TTC549 (cell line): ENCODE results near the gene CCDC85C.

ENCODE experiments used
- FAIRE-seq: peaks from 2 replicates; lab custom pipeline; 2012; peaks lifted over from hg19 to GRCh38; lab: Jason Lieb, UNC

Gene CCDC85C

DNA sequence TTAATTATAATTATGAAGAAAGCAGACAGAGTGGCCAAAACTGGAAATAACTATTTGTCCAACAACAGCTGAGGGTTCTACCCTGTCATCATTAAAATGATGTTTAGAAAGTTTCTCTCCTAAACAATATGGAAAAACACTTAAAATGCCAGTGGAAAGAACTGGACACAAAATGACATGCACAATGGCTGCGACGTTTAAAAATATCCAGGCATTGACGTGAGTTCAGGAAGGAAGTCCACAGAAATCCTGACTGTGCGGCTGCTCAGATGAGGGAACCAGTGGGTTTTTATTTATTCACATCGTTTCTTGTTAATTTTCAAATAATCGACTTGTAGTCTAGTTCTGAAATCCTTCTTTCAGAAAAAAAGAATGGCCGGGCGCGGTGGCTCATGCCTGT is 64.5 kb downstream of the CCDC85C start:
- FAIRE-seq = no peak

DNA sequence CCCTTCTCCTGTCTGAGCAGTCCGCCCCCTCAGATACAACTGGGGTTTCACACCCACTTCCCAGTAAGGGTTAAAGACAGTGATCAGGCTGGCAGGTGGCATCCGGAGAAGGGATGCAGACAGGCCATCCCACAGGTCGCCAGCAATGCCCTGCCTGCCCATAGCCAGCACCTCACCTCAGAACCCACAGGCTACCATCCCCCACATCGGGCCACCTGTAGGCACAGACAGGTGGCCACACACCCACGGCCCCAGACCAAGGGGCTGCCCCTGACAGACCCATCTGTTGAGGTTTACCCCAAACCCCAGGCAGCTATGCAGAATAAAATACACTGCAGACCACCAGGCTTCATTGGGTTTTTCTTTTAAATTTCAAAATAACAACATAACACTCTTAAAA is 65.3 kb downstream of the CCDC85C start:
- no peak for FAIRE-seq

DNA sequence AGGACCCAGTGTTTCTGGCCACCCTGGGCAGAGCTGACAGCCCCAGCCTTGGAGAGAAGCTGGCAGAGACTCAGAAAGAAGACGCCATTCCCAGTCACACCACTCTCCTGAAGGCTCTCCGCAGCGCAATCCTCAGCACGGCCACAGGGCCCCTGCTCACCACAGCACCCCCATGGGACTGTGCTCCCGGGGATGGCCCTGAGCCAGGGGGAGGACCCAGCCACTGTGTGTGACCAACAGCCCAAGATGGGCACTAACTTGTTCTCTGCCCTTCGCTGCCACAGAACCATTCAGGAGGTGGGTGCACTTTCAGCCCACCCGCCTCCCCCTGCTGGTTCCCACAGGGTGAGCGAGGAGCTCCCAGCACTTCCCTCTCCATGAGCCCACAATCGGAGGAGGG is 65.7 kb downstream of the CCDC85C start:
- no peak for FAIRE-seq

DNA sequence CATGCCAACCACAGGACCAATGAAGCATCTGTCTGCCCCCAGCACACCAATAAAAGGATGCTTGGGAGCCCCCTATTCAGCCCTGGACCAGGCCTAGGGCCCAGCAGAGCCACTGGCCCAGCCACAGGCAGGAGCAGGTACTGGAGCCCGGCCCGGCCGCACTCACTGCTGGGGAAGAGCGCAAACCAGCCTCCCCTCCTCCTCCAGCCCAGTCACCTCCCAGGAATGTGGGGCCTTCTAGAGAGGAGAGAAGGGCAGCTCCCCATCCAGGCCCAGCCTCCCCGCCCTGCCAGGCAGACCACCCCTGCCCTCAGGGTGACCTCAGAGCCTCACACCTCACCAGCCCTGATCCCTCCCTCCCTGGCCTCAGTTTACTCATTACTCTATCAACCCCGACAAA is 66.6 kb downstream of the CCDC85C start:
- FAIRE-seq = no peak

DNA sequence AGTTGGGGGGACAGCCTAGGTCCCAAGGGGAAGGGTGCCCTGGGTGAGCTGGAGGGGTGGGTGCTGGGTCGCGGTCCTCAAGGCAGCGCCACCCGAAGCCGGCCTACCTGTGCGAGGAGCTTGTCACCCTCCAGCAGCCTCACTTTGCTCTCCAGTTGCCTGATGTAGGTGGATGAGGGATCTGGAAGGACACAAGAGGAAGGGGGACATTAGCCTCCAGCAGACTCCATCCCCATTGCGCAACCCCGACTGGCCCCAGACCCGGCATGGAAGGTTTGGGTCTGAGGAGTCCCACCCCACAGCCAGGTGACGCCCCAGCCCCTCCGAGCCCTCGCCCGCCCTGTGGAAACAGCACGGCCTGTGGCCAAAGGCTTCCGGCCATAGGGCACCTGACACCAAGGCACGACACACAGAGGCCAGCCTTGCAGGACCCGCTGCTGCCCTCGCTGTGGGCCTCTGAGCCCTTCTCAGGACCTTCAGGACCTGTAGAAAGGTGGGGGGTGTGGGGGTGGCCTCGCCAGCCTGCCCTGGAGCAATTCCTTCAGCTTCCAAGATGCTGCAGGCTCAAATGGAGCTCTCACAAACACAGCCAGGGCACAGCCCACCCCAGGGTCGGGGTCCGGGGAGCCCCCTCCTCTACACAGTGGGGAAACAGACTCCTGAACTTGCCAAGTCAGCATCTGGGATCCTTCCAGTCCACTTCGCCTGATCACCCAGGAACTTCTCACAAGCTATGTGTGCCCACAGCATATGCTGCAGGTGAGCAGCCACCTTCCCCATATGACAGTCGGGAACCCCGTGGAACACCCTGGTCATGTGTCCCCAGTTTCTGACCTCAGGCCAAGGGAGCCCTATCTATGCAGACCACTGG is 67.9 kb downstream of the CCDC85C start:
- FAIRE-seq = no peak

DNA sequence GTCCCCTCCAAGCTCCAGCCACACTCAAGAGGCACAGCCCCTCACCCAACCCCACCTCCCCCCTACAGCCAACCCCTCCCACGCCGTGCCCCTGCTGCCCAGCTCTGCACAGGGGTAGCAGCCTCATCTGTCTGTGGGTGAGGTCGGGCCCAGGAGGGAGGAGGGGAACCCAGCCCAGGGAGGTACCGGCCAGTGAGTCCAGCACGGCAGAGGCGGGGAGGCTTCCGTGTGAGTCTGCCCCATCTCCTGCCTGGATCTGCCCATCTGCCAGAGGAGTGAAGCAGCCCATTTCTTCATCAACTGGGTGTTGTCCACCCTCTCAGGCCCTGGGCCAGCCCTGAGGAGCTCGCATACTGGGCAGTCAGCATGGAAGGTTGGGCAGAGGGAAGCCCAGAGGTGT is 68.6 kb downstream of the CCDC85C start:
- FAIRE-seq = no peak

DNA sequence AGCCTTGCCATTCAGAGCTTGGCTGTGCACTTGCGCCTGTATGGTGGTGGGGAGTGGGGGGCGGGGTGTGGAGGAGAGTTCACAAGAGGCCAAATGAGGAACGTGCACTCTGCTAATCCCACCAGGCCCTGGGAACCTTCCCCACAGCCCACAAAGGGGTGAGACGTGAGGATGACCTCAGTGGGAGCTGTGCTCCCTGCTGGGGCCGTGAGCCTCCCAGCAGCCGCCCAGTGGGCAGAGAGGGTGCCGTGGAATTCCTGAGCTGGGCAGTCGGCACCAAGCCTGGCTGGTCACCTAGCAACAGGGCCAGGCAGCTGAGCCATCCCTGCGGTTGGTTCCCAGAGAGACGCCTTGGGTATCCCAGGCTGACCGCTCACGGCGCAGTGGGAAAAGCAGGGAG is 69.1 kb downstream of the CCDC85C start:
- no peak for FAIRE-seq

DNA sequence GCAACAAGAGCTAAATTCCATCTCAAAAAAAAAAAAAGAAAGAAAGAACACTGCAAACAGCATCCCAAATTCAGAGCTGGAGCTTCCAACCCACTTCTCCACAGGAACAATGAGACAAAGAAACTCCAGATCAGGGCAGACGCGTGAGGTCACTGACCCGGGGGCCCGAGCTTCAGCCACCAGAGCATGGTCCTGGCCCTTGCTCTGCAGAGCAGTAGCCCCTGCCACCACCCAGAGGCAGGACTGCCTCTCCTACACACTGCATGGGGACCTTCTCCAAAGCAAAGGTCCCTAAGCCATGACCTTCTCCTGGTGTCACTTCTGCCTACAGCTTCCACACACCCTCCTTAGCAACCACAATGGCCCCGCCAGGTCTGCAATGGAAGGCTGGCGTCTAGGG is 69.7 kb downstream of the CCDC85C start:
- FAIRE-seq = no peak

DNA sequence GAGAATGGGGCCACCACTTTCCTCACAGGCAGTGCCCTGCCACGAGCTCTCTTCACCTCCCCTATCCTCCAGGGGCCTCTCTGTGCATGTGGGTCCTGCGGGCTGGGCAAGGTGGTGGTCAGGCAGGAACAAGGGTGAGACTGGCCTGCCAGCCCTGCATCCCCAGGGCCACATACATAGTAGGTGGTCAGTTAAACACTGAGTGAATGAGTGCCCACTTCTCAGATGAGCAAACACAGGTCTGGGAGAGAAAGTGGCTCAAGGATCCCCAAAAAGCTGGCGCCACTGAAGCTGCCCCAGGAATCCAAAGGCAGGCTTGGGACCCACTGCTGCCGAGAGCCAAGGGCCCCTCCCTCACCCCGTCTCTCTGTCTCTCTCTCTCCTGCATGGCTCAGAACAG is 71.7 kb downstream of the CCDC85C start:
- no peak for FAIRE-seq

DNA sequence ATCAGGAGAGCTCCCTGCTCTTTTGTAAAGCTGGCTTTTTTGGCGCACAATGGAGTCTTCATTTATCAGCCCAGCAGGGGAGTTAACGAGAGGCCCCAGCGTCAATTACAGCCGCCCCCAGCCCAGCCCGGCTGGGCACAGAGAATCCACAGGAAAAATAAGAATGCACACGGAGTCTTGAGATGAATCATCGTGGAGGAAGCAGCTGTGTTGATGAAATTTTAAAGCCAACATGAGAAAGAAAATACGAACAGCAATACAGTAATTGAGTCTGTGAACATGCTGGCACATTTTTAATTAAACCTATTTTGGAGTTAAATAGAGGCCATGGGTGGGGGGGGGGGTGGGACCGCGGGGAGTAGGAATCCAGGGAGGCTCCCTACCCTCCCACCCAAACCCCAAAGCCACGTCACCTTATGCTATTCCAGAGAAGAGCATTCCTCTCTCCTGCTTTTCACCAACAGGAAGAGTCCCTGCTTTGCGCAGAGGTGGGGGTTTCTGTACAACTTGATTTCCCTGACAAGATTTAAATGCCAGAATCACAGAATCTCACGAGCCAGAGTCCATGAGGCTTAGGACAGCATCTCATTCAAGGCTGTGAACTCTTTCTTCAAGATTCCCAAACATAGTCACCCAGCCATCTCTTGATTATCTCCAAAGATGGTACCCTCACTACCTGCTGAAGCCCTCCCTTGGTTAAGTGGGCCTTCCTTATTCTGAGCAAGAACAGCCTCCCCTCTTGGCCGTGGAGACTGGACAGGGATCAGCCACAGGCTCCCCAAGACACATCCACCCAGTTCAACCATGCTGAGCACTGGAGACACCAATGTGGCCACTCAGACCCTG is 72.5 kb downstream of the CCDC85C start:
- no peak for FAIRE-seq

DNA sequence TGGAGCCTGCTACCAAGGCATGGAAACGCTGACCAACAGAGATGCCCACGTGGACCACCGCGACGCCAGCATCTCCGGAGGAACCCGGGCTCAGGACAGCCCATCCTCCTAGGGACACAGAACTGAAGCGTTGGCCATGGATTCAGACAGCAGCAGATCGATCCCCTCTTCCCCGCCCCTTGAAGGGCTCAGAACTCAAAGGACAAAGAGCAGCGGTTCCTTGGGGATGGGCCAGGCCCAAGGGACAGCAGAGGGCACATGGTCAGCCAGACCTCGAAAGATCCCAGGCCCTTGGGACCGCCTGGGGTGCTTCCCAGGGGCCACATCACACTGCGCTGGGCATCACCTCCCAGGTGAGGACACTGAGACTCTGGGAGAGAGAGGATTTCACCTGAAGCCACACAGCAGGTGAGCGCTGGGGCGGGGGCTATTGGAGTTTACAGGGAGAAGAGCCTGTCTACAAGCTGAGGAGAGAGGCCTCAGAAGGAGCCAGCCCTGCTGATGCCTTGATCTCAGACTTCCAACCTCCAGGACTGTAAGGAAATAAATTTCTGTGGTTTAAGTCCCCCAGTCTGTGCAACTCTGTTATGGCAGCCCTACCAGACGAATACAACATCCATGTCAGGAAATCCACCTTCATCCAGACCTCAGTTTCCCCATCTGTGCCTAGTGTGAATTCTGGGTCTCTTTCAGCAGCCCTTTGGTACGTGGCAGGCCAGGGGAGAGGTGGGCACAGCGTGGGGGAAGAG is 73.4 kb downstream of the CCDC85C start:
- no peak for FAIRE-seq

DNA sequence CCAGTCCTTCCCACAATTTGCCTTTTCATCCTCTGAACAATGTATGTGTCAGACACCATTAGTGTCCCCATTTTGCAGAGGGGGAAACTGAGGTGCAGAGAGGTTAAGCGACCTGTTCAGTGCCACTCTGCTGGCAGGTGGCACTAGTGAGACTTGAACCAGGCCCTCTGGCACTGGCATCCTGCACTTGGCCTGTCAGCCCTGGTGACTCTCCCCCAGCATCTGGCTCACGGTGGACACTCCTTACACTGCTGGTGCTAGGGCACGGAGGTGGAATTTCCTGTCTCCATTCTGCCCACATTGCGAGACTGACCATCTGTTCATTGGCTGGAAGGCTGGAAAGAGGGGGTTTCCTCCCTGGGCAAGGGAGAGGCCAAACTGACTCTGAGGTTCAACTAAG is 74.1 kb downstream of the CCDC85C start:
- FAIRE-seq = no peak

DNA sequence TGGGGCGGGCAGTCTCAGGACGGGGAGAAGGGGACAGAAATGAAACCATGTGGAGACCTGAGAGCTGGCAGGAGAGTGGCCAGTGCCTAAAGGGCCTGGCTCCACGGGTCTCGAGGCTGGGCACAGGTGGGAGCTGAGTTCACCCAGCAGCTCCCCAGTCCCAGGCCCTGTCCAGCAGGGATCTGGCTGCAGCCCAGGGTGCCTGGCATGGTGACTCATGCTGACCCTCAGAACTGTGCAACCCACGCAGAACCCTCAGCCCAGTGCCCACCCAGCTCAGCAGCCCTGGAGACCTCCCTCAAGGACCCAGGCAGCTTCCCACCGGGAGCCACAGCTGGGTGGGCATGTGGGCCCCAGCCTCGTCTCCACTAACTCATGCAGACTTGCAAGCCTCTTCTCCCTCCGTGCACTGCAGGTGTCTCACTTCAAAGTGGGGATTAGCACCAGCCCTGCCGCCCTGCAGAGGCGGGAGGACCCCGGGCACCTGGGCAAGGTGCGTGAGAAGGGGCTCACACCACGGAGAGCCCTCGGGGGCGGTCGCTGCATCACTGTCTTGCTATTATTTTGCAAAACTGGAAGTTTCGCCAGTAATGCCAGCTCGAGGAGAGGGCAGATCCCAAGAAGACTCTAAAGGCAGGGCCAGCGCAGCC is 76.5 kb downstream of the CCDC85C start:
- FAIRE-seq = no peak

DNA sequence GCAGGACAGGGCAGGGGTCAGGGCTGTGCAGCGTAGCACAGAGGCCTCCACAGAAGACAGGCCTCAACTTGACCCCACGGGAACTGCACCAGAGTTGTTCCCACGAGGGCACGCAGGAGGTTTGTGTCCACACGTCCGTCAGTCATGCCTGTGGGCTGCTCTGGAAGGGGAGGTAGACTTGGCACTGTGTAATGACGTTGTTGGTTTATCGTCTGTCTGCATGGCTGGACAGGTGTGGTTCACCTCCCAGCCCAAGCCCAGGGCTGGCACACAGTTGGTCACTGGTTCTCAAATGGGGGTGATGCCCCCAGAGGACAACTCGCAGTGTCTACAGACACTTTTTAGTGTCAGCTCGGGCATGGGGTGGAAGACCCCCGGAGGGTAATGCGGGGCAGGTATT is 77.0 kb downstream of the CCDC85C start:
- no peak for FAIRE-seq

DNA sequence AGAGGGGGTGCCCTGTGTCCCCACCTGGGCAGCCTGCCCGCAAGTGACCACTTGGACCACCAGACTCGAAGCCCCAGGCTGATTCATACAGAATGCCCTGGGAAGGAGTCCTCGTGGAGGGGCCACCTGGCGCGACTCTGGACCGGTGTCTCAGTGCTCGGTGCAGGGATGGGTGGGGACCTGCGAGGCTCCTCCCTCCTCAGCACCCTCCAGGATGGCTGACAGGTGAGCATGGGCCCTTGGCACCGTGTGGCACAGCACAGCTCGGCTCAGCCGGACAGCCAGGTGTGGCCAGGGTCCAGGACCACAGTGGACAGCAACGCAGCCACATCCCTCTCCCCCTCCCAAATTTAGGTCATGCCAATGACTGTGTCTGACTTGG is 78.3 kb downstream of the CCDC85C start:
- FAIRE-seq = no peak

DNA sequence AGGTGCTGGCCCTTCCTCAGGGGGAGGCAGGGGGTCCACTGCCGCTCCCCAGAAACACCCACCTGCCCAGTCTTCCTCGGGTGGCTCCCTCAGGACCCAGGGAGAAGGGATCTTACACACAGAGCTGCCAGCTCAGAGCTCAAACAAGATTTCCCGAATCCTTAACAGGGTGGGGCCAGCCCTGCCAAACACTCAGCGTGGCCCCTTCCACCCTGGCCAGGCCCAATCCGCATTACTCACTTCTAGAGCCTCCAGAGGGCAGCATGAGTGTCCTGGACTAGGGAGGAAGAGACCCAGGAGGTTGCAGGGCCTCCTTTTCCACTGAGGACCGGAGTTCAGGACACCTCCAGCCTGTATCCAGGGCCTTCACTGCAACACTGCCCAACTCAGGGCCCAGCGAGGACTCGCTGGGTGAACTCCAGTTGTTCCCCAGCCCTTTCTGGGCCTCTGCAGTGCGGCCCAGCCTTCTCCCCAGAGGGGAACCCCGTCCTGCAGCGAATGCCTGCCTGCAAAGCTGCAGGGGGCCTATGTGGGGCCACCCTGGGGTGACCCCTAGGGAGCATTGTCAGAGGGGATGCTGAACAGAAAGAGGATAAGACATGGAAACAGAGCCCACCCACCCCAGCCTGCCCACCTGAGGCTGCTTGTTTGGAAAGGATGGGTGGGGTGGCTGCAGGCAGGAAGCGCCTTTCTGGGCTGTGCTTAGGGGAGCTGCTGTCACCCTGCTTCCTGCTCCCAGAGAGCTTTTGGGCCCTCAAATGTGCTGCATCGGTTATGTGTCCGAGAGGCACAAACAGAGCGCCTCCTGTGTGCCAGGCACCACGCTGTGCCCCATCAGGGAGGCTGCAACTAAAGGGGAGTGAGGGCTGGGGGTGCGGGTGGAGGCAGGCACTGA is 79.0 kb downstream of the CCDC85C start:
- no peak for FAIRE-seq

DNA sequence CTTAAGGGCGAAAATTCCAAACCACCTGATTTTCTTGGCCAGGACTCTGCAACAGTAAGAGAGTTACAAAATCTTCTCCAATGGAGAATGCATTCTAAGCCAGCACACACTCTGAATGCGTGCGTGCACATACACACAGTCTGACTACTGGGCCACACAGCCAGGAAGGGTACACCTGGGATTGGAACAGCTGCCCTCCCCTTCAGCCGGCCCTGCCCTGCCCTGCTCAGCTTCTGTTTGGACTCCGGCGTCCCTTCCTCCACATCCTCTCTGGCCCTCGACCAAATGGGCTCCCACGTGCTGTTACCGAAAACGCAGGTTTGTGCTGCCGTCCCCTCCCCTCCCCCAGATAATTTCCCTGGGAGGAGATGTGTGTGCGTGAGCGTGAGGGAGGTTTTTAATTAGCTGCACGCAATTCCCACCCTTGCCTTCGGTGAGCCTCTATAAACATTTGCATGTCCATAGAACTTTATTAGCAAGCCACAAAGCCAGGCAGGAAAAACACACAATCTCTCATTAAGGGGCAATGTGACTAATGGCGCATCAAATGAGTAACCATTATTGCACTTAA is 79.8 kb downstream of the CCDC85C start:
- FAIRE-seq = no peak

DNA sequence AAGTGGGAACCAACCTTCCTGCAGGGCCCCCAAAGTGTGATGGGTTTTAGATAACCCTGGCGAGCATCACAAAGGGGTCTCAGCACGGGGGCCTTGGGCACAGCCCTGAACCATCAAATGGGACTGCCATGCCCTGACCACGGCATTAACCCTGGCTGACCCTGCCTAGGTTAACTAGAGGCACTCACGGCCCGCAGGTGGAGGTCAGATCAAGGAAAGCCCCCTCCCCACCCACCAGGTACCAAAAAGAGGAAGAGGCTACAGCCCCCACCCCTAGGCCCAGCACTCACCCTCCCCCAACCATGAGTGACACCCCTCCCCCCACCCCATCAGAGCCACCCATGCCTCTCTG is 80.3 kb downstream of the CCDC85C start:
- FAIRE-seq = no peak

DNA sequence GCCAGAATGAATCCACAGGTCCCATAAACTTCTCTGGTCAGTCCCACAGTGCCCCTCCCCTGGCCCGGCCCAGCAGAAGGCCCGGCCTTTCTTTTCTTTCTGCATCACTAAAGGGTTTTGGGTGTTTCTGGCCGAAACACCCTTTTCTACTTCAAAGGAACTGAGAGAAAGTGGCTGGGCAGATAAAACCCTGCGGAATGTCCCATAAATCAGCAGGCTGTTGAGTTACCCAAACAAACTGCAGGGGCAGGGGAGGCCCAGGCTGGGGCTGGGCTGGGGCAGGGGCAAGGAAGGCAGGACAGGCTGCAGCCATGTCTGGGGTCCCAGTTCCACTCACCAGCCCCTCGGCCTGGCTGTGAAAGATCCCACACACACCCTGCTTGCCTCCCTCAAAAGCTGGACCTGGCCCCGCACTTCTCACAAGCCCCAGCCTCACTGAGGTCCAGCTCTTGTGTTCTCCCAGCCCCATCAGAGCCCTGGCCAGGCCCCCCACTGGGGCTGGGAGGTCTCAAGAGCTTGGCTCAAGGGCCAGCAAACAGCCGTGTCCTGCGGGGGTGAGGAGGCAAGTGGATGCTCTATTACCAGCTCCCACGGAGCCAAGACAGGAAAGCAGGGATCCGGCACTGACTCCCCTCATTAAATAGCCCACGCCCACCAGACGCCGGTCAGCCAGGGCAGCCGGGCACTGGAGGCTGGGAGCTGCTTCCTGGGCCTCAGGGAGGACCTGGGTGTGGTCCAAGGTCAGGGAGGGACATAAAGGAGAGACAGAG is 80.9 kb downstream of the CCDC85C start:
- no peak for FAIRE-seq

DNA sequence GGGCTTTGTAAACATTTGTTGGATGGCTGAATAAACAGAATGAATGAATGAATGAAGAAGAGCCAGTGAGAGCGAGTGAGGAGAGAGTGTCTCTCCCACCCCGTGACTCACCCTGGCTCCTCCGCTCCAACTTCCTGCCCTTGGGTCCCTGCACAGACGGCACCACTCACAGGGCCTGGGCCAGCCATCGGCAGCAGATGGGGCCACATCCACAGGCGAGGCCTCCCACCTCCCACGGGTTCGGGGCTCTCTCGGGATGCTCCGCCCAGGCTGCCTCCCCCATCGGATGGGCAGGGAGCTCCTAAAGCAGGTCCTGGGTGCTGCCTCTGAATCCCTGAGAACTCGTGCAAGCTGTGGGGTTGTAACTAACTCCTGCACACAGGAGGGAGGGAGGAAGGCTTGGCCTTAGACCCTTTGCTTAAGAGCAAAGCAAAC is 81.5 kb downstream of the CCDC85C start:
- no peak for FAIRE-seq
